ENCODE data around the gene GNG8.

The GNG8 gene

GRCh38 chr19:46618670-46619231 is 17.3 kb downstream of the GNG8 start:
- DNase-seq (ENCODE audit: low read depth): peak; percentile 86
- TF ChIP-seq, protein P1, sequence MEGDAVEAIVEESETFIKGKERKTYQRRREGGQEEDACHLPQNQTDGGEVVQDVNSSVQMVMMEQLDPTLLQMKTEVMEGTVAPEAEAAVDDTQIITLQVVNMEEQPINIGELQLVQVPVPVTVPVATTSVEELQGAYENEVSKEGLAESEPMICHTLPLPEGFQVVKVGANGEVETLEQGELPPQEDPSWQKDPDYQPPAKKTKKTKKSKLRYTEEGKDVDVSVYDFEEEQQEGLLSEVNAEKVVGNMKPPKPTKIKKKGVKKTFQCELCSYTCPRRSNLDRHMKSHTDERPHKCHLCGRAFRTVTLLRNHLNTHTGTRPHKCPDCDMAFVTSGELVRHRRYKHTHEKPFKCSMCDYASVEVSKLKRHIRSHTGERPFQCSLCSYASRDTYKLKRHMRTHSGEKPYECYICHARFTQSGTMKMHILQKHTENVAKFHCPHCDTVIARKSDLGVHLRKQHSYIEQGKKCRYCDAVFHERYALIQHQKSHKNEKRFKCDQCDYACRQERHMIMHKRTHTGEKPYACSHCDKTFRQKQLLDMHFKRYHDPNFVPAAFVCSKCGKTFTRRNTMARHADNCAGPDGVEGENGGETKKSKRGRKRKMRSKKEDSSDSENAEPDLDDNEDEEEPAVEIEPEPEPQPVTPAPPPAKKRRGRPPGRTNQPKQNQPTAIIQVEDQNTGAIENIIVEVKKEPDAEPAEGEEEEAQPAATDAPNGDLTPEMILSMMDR (IDR thresholded peaks at IDR 0.05; ENCODE audit: low read length, missing control alignments): no peak
- H3K4me3 ChIP-seq (replicated peaks; ENCODE audit: low read depth, low read length): no peak overlapping the region

- DNase-seq (ENCODE audit: low read depth): no peak
These were observed 18.4 kb downstream of the GNG8 start for GRCh38 chr19:46617601-46618000.

DNA sequence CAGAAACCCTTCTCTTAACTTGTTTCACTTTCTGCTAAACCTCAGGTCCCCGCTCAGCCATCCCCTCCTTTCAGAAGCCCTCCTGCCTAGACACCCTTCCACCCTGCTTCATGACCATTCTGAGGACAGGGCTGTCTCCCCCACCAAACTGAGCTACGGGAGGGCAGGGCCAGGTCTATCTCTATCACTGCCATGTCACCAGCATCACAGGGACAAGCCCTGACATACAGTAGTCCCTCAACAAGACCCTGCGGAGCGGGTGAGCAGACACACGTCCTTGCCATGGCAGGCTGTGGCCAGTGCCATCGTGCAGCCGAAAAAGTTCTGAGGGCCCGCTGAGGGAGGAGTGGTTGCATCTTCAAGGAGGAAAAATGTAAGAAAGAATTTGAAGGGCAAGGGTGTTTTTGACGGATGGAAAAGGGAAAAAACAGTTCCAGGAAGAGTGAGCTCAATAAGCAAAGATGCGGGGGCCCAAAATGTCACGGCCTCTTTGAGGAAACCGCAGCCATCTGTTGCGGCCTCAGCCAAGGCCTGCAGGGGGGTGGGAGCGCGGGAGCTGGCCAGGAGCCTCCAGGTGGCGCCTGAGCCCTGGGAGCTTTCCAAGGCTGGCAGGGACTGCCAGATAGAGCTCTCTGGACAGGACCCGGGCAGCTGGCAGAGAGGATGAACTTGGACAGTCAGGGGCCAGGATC is 19.2 kb downstream of the GNG8 start:
- TF ChIP-seq, protein P1 (IDR thresholded peaks at IDR 0.05; ENCODE audit: low read length, missing control alignments): peak; percentile 42
- no peak overlapping the region for H3K4me3 ChIP-seq (replicated peaks; ENCODE audit: low read depth, low read length)
- peak; percentile 82 for DNase-seq (ENCODE audit: low read depth)

More at GRCh38 chr19:46617601-46618000, 18.4 kb downstream of the GNG8 start:
- TF ChIP-seq, protein P1 (IDR thresholded peaks at IDR 0.05; ENCODE audit: low read length, missing control alignments): no peak
- no peak overlapping the region for H3K4me3 ChIP-seq (replicated peaks; ENCODE audit: low read depth, low read length)

GRCh38 chr19:46615966-46616365 is 20.0 kb downstream of the GNG8 start:
- TF ChIP-seq, protein P1 (IDR thresholded peaks at IDR 0.05; ENCODE audit: low read length, missing control alignments): no peak
- no peak overlapping the region for H3K4me3 ChIP-seq (replicated peaks; ENCODE audit: low read depth, low read length)
- no peak for DNase-seq (ENCODE audit: low read depth)

DNA sequence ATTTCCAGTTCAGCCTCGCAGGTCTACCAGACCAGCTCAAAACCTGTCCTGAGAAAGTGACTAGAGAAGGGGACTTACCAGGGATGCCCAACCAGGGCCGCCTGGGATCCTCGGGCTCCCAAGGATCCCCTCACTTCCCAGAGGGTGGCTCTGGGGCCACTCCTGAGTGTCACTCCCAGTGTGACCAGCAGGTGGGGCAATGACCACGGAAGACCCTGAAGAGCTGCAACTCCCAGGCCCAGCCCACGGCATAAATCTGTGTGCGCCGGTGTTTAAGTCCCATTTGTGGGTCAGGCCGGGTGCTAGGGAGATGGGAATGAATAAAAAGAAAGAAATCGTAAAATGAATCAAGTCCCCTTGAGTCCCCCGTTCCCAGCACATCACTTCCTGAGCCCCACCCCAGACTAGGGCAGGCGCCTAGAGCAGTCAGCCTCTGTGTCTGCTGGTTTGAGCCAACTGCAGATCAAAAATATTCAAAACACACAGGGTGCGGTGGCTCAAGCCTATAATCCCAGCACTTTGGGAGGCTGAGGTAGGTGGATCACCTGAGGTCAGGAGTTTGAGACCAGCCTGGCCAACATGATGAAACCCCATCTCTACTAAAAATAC is 21.8 kb downstream of the GNG8 start:
- peak; percentile 87 for DNase-seq (ENCODE audit: low read depth)
- TF ChIP-seq, protein P1 (IDR thresholded peaks at IDR 0.05; ENCODE audit: low read length, missing control alignments): peak; percentile 81
- H3K4me3 ChIP-seq (replicated peaks; ENCODE audit: low read depth, low read length): no peak overlapping the region

- H3K4me3 ChIP-seq (replicated peaks; ENCODE audit: low read depth, low read length): no peak overlapping the region
- TF ChIP-seq, protein P1 (IDR thresholded peaks at IDR 0.05; ENCODE audit: low read length, missing control alignments): no peak
- no peak for DNase-seq (ENCODE audit: low read depth)
These were observed 22.5 kb downstream of the GNG8 start for GRCh38 chr19:46613525-46613924.

Data from fibroblast of pulmonary artery (primary cell).